ENCODE data around the gene P2RX4.
"Not testable (repeated sequence)": the region's sequence is repeated elsewhere in the genome, so short reads cannot be mapped to it uniquely, and the experiment has no call there.

Gene P2RX4

GRCh38 chr12:121253638-121254335 lies 43.9 kb downstream of the P2RX4 start:
- no peaks in the 10 kb centered on the region for H3K27me3 ChIP-seq (ENCODE audit: control insufficient read depth, insufficient read depth, low read length, poor library complexity, severe bottlenecking)
- peaks cover 42% of the 10 kb centered on the region for H3K36me3 ChIP-seq (ENCODE audit: control insufficient read depth, insufficient read depth, low read length)
- H3K4me3 ChIP-seq (ENCODE audit: insufficient read depth, low read depth, low read length), result no peak overlapping the region
- no peaks in the 10 kb centered on the region for H3K4me1 ChIP-seq (ENCODE audit: control insufficient read depth, insufficient read depth, low read length)
- no peaks in the 10 kb centered on the region for H3K9me3 ChIP-seq (ENCODE audit: control insufficient read depth, low read length)
- 94 to 96% methylated on average over 15 of the region's 15 CpGs for WGBS, 2 experiments
- H3K27ac ChIP-seq (ENCODE audit: insufficient read depth, low read depth, low read length, poor library complexity, severe bottlenecking), result no peak overlapping the region

- Histone ChIP-seq H3K9me3 (ENCODE audit: control insufficient read depth, low read length) (no peaks in the 10 kb centered on the region), H3K4me1 (ENCODE audit: control insufficient read depth, insufficient read depth, low read length) (no peaks in the 10 kb centered on the region), H3K4me3 (ENCODE audit: insufficient read depth, low read depth, low read length) (no peak overlapping the region), H3K36me3 (ENCODE audit: control insufficient read depth, insufficient read depth, low read length) (peaks cover 35% of the 10 kb centered on the region), H3K27ac (ENCODE audit: insufficient read depth, low read depth, low read length, poor library complexity, severe bottlenecking) (no peak overlapping the region), H3K27me3 (ENCODE audit: control insufficient read depth, insufficient read depth, low read length, poor library complexity, severe bottlenecking) (no peaks in the 10 kb centered on the region)
- WGBS, 2 experiments, result 95% methylated on average over 8 to 9 of the region's 9 CpGs
Measured at GRCh38 chr12:121255433-121255832, 45.5 kb downstream of the P2RX4 start.

GRCh38 chr12:121257704-121258449 lies 47.9 kb downstream of the P2RX4 start:
- not testable (repeated sequence) for H3K27ac ChIP-seq (ENCODE audit: insufficient read depth, low read depth, low read length, poor library complexity, severe bottlenecking); H3K27me3 ChIP-seq (ENCODE audit: control insufficient read depth, insufficient read depth, low read length, poor library complexity, severe bottlenecking); H3K9me3 ChIP-seq (ENCODE audit: control insufficient read depth, low read length); H3K4me1 ChIP-seq (ENCODE audit: control insufficient read depth, insufficient read depth, low read length); H3K4me3 ChIP-seq (ENCODE audit: insufficient read depth, low read depth, low read length)
- H3K36me3 ChIP-seq (ENCODE audit: control insufficient read depth, insufficient read depth, low read length), result peaks cover 24% of the 10 kb centered on the region
- WGBS, 2 experiments, result 92 to 94% methylated on average over 8 of the region's 8 CpGs

DNA sequence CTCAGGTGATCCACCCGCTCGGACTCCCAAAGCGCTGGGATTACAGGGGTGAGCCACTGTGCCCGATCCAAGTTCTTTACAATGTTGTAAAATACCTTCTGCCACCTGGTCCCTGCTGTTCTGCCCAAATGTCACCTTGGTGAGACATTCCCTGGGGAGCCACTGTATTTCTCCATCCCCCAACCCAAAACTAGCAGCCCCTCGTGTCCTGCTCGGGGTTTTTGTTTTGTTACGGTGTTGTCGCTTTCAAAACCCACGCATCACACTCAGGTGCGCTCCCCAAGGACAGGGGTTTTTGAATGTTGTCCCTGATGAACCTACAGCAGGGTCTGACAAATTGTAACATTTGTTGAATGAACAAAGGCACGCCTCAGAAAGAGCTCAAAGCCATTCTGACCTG lies 49.1 kb downstream of the P2RX4 start:
- Histone ChIP-seq H3K27me3 (ENCODE audit: control insufficient read depth, insufficient read depth, low read length, poor library complexity, severe bottlenecking) (no peaks in the 10 kb centered on the region), H3K9me3 (ENCODE audit: control insufficient read depth, low read length) (no peaks in the 10 kb centered on the region), H3K27ac (ENCODE audit: insufficient read depth, low read depth, low read length, poor library complexity, severe bottlenecking) (no peak overlapping the region), H3K4me3 (ENCODE audit: insufficient read depth, low read depth, low read length) (no peak overlapping the region), H3K36me3 (ENCODE audit: control insufficient read depth, insufficient read depth, low read length) (peaks cover 17% of the 10 kb centered on the region), H3K4me1 (ENCODE audit: control insufficient read depth, insufficient read depth, low read length) (no peaks in the 10 kb centered on the region)
- WGBS, 2 experiments, result 94 to 97% methylated on average over 11 of the region's 11 CpGs

DNA sequence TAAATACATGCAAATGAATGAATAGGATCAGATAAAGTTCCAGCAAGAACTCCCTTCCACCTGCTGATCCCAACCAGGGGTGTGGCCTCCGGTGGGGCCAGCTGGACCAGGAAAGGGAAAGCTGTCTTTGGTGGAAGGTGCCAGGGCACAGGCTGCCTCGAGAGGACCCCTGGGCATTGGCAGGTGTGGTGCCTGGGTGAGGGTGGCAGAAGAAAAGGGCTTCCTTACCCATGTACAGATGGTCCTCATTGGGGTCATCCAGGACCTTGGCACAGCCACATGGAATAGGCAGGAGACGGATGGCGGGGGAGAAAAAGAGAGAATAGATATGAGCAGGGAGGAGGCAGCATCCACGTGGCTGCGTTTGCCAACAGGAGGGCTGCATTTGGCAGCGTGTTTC lies 50.2 kb downstream of the P2RX4 start:
- WGBS, 2 experiments, result 94 to 97% methylated on average over 7 of the region's 7 CpGs
- Histone ChIP-seq H3K36me3 (ENCODE audit: control insufficient read depth, insufficient read depth, low read length) (peaks cover 9% of the 10 kb centered on the region), H3K4me3 (ENCODE audit: insufficient read depth, low read depth, low read length) (no peak overlapping the region), H3K9me3 (ENCODE audit: control insufficient read depth, low read length) (no peaks in the 10 kb centered on the region), H3K4me1 (ENCODE audit: control insufficient read depth, insufficient read depth, low read length) (no peaks in the 10 kb centered on the region), H3K27me3 (ENCODE audit: control insufficient read depth, insufficient read depth, low read length, poor library complexity, severe bottlenecking) (no peaks in the 10 kb centered on the region), H3K27ac (ENCODE audit: insufficient read depth, low read depth, low read length, poor library complexity, severe bottlenecking) (no peak overlapping the region)

GRCh38 chr12:121261398-121261797 lies 51.5 kb downstream of the P2RX4 start:
- 89 to 94% methylated on average over 6 of the region's 6 CpGs for WGBS, 2 experiments
- no peaks in the 10 kb centered on the region for H3K27me3 ChIP-seq (ENCODE audit: control insufficient read depth, insufficient read depth, low read length, poor library complexity, severe bottlenecking)
- H3K36me3 ChIP-seq (ENCODE audit: control insufficient read depth, insufficient read depth, low read length), result peaks cover 5% of the 10 kb centered on the region
- H3K4me1 ChIP-seq (ENCODE audit: control insufficient read depth, insufficient read depth, low read length), result no peaks in the 10 kb centered on the region
- no peaks in the 10 kb centered on the region for H3K9me3 ChIP-seq (ENCODE audit: control insufficient read depth, low read length)
- no peak overlapping the region for H3K4me3 ChIP-seq (ENCODE audit: insufficient read depth, low read depth, low read length)
- H3K27ac ChIP-seq (ENCODE audit: insufficient read depth, low read depth, low read length, poor library complexity, severe bottlenecking), result no peak overlapping the region

GRCh38 chr12:121263206-121263935 lies 53.4 kb downstream of the P2RX4 start:
- no peak overlapping the region for H3K4me3 ChIP-seq (ENCODE audit: insufficient read depth, low read depth, low read length)
- H3K9me3 ChIP-seq (ENCODE audit: control insufficient read depth, low read length), result no peaks in the 10 kb centered on the region
- H3K4me1 ChIP-seq (ENCODE audit: control insufficient read depth, insufficient read depth, low read length), result no peaks in the 10 kb centered on the region
- no peak overlapping the region for H3K27ac ChIP-seq (ENCODE audit: insufficient read depth, low read depth, low read length, poor library complexity, severe bottlenecking)
- WGBS, 2 experiments, result 94 to 96% methylated on average over 10 of the region's 10 CpGs
- H3K27me3 ChIP-seq (ENCODE audit: control insufficient read depth, insufficient read depth, low read length, poor library complexity, severe bottlenecking), result no peaks in the 10 kb centered on the region
- peaks cover 3% of the 10 kb centered on the region for H3K36me3 ChIP-seq (ENCODE audit: control insufficient read depth, insufficient read depth, low read length)

GRCh38 chr12:121264135-121264534 lies 54.2 kb downstream of the P2RX4 start:
- no peak overlapping the region for H3K27ac ChIP-seq (ENCODE audit: insufficient read depth, low read depth, low read length, poor library complexity, severe bottlenecking)
- WGBS, 2 experiments, result 86 to 91% methylated on average over 8 of the region's 8 CpGs
- H3K36me3 ChIP-seq (ENCODE audit: control insufficient read depth, insufficient read depth, low read length), result peaks cover 7% of the 10 kb centered on the region
- H3K27me3 ChIP-seq (ENCODE audit: control insufficient read depth, insufficient read depth, low read length, poor library complexity, severe bottlenecking), result no peaks in the 10 kb centered on the region
- H3K4me1 ChIP-seq (ENCODE audit: control insufficient read depth, insufficient read depth, low read length), result no peaks in the 10 kb centered on the region
- H3K4me3 ChIP-seq (ENCODE audit: insufficient read depth, low read depth, low read length), result no peak overlapping the region
- no peaks in the 10 kb centered on the region for H3K9me3 ChIP-seq (ENCODE audit: control insufficient read depth, low read length)

DNA sequence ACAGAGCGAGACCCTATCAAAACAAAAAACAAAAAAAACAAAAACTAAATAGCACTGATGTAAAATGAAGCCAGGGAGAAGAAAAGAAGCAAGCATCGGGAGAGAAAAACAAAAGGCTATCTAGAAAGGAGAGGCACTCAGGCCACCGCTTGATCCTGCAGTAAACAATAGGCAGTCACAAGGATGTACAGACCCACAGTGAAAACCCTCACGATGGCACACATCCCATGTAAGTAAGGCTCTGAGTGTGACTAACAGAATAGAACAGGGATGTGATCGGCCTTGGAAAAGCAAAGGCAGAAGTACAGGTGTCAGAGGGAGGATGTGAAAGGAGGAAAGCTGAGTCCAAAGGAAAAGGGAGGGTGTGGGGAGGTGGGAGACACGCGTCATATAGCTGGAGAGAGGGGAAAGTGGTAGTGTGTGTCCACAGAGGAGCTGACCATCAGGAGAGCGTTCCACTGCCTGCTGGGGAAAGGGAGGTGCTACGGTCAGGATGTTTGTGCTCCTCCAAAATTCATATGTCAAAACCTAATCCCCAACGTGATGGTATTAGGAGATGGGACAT lies 55.1 kb downstream of the P2RX4 start:
- H3K27ac ChIP-seq (ENCODE audit: insufficient read depth, low read depth, low read length, poor library complexity, severe bottlenecking), result no peak overlapping the region
- WGBS, 2 experiments, result 93 to 94% methylated on average over 9 to 10 of the region's 10 CpGs
- H3K36me3 ChIP-seq (ENCODE audit: control insufficient read depth, insufficient read depth, low read length), result peaks cover 7% of the 10 kb centered on the region

GRCh38 chr12:121267822-121268221 lies 57.9 kb downstream of the P2RX4 start:
- H3K4me3 ChIP-seq (ENCODE audit: insufficient read depth, low read depth, low read length), result no peak overlapping the region
- 94 to 100% methylated on average over 1 of the region's 1 CpG for WGBS, 2 experiments
- no peaks in the 10 kb centered on the region for H3K27me3 ChIP-seq (ENCODE audit: control insufficient read depth, insufficient read depth, low read length, poor library complexity, severe bottlenecking)
- no peaks in the 10 kb centered on the region for H3K4me1 ChIP-seq (ENCODE audit: control insufficient read depth, insufficient read depth, low read length)
- no peak overlapping the region for H3K27ac ChIP-seq (ENCODE audit: insufficient read depth, low read depth, low read length, poor library complexity, severe bottlenecking)
- H3K9me3 ChIP-seq (ENCODE audit: control insufficient read depth, low read length), result no peaks in the 10 kb centered on the region
- H3K36me3 ChIP-seq (ENCODE audit: control insufficient read depth, insufficient read depth, low read length), result peaks cover 10% of the 10 kb centered on the region

More for the DNA sequence above, 55.1 kb downstream of the P2RX4 start:
- no peak overlapping the region for H3K4me3 ChIP-seq (ENCODE audit: insufficient read depth, low read depth, low read length)
- H3K9me3 ChIP-seq (ENCODE audit: control insufficient read depth, low read length), result no peaks in the 10 kb centered on the region
- no peaks in the 10 kb centered on the region for H3K4me1 ChIP-seq (ENCODE audit: control insufficient read depth, insufficient read depth, low read length)
- H3K27me3 ChIP-seq (ENCODE audit: control insufficient read depth, insufficient read depth, low read length, poor library complexity, severe bottlenecking), result no peaks in the 10 kb centered on the region

Data from ectodermal cell (in vitro differentiated cells).